Transverse colon (tissue), 4 donors: Measurements from ENCODE around the gene SYT1.

Source experiments
- CTCF ChIP-seq, 5 experiments: fragments of 200-600 bp in 3 of 5; fragments of 450-650 bp in 2 of 5; sonication (generic) in 3 of 5; IDR thresholded peaks; 1 replicate in 2 of 5; 2 replicates in 3 of 5; pipeline ENCODE4 v1.5.1; 2016 to 2017; ENCODE audit warnings: antibody characterized with exemption in 5 of 5, inconsistent platforms in 3 of 5, mild to moderate bottlenecking in 2 of 5, moderate library complexity in 1 of 5
- EP300 ChIP-seq: sonication (generic); formaldehyde crosslinking; IDR thresholded peaks from one replicate; pipeline ENCODE4 v1.6.1; 2017; ENCODE audit warnings: antibody characterized with exemption, low read depth
- POLR2A ChIP-seq: fragments of 450-650 bp; IDR thresholded peaks from one replicate; pipeline ENCODE4 v1.6.1; 2016; ENCODE audit warnings: antibody characterized with exemption, mild to moderate bottlenecking, moderate library complexity
- POLR2AphosphoS5 ChIP-seq, 3 donors: sonication (generic); formaldehyde crosslinking; IDR thresholded peaks; one replicate each; pipeline ENCODE4 v1.6.1; 2016; ENCODE audit warnings: antibody characterized with exemption in 3 of 3

GRCh38 chr12:79033788-79034187, 169.2 kb downstream of the SYT1 start:
- TF ChIP-seq CTCF (IDR thresholded peaks at IDR 0.05) (no peak), EP300 (no peak), POLR2AphosphoS5 (IDR thresholded peaks at IDR 0.05) (no peak), POLR2A (no peak)
